Neural progenitor cell (in vitro differentiated cells): ENCODE measurements around the gene ALOX12B. TPM values are rescaled to one million over a fixed set of nuclear protein-coding genes. Genes with fewer than 3 reads are reported as not detected.

Experiments
- DNase-seq: peaks from one replicate; pipeline ENCODE4 v3.0.0-alpha.2; 2016; ENCODE audit warnings: low spot score
- H2AFZ ChIP-seq: fragments of 200-600 bp; sonication (generic); replicated peaks from 2 replicates; pipeline ENCODE4 v1.6.1; 2016; ENCODE audit warnings: antibody characterized with exemption
- H3F3A ChIP-seq: fragments of 200-600 bp; sonication (generic); 2 replicates; pipeline ENCODE4 v1.6.1; 2016; ENCODE audit warnings: antibody characterized with exemption, low read depth
- H3K27ac ChIP-seq: fragments of 200-600 bp; sonication (generic); 2 replicates; pipeline ENCODE4 v1.5.1; 2016; ENCODE audit warnings: mild to moderate bottlenecking
- H3K27me3 ChIP-seq: fragments of 200-600 bp; sonication (generic); 2 replicates; pipeline ENCODE4 v1.6.1; 2016; ENCODE audit warnings: mild to moderate bottlenecking, moderate library complexity
- H3K36me3 ChIP-seq: fragments of 200-600 bp; sonication (generic); 2 replicates; pipeline ENCODE4 v1.5.1; 2016
- H3K4me1 ChIP-seq: fragments of 200-600 bp; sonication (generic); 2 replicates; pipeline ENCODE4 v1.6.1; 2016; ENCODE audit warnings: mixed run types
- H3K4me2 ChIP-seq: fragments of 200-600 bp; sonication (generic); 2 replicates; pipeline ENCODE4 v1.6.1; 2016
- H3K4me3 ChIP-seq: fragments of 200-600 bp; sonication (generic); 2 replicates; pipeline ENCODE4 v1.5.1; 2016
- H3K79me2 ChIP-seq: fragments of 200-600 bp; sonication (generic); 2 replicates; pipeline ENCODE4 v1.6.1; 2016; ENCODE audit warnings: low read depth
- H3K9ac ChIP-seq: fragments of 200-600 bp; sonication (generic); 2 replicates; pipeline ENCODE4 v1.6.1; 2016
- H3K9me3 ChIP-seq: fragments of 200-600 bp; sonication (generic); 2 replicates; pipeline ENCODE4 v1.5.1; 2016; ENCODE audit warnings: low read depth
- H4K20me1 ChIP-seq: fragments of 200-600 bp; sonication (generic); 2 replicates; pipeline ENCODE4 v1.6.1; 2016; ENCODE audit warnings: low read depth
- H3K27ac Mint-ChIP-seq: 3 replicates; pipeline ENCODE4 v1.8.0; 2021; ENCODE audit warnings: mixed read lengths
- H3K27me3 Mint-ChIP-seq: 2 replicates; pipeline ENCODE4 v1.8.0; 2022; ENCODE audit warnings: low read depth, mild to moderate bottlenecking, inconsistent platforms, moderate library complexity, mixed read lengths; ENCODE audit not compliant: insufficient read depth
- H3K36me3 Mint-ChIP-seq: 3 replicates; pipeline ENCODE4 v1.8.0; 2021; ENCODE audit warnings: mixed read lengths
- H3K4me1 Mint-ChIP-seq: 3 replicates; pipeline ENCODE4 v1.8.0; 2021; ENCODE audit warnings: mixed read lengths
- H3K4me3 Mint-ChIP-seq: 3 replicates; pipeline ENCODE4 v1.8.0; 2021; ENCODE audit warnings: mild to moderate bottlenecking, moderate library complexity, mixed read lengths
- H3K9me3 Mint-ChIP-seq: 3 replicates; pipeline ENCODE4 v1.8.0; 2020; ENCODE audit warnings: mixed read lengths
- EZH2 ChIP-seq: fragments of 200-600 bp; sonication (generic); IDR thresholded peaks from 2 replicates; pipeline ENCODE4 v1.6.1; 2017; ENCODE audit warnings: antibody characterized with exemption, mild to moderate bottlenecking, moderate library complexity
- EZH2phosphoT487 ChIP-seq: fragments of 200-600 bp; sonication (generic); IDR thresholded peaks from 2 replicates; pipeline ENCODE4 v1.6.1; 2017; ENCODE audit warnings: antibody characterized with exemption
- total RNA-seq: library from RNA; depleted of rRNA; stranded (reverse); fragments of >200 nt; gene quantifications from 2 replicates; pipeline ENCODE4 v1.2.3, GENCODE V29; 2015; ENCODE audit warnings: low replicate concordance
- TF ChIP-seq, protein P1 (sequence below): fragments of 200-600 bp; sonication (generic); IDR thresholded peaks from 2 replicates; pipeline ENCODE4 v1.5.1; 2017; ENCODE audit warnings: antibody characterized with exemption, mild to moderate bottlenecking

Gene ALOX12B
- total RNA-seq, 1 donor from 2014 or later = not detected

GRCh38 chr17:8105957-8106398 lies 18.5 kb upstream of the ALOX12B start:
- H3K4me3 ChIP-seq = no peak overlapping the region
- no peaks in the 10 kb centered on the region for H3K79me2 ChIP-seq
- H3K36me3 ChIP-seq = no peaks in the 10 kb centered on the region
- H2AFZ ChIP-seq = no peak overlapping the region
- no peaks in the 10 kb centered on the region for H3F3A ChIP-seq
- TF ChIP-seq EZH2 = no peak
- no peak for TF ChIP-seq EZH2phosphoT487
- TF ChIP-seq, protein P1, sequence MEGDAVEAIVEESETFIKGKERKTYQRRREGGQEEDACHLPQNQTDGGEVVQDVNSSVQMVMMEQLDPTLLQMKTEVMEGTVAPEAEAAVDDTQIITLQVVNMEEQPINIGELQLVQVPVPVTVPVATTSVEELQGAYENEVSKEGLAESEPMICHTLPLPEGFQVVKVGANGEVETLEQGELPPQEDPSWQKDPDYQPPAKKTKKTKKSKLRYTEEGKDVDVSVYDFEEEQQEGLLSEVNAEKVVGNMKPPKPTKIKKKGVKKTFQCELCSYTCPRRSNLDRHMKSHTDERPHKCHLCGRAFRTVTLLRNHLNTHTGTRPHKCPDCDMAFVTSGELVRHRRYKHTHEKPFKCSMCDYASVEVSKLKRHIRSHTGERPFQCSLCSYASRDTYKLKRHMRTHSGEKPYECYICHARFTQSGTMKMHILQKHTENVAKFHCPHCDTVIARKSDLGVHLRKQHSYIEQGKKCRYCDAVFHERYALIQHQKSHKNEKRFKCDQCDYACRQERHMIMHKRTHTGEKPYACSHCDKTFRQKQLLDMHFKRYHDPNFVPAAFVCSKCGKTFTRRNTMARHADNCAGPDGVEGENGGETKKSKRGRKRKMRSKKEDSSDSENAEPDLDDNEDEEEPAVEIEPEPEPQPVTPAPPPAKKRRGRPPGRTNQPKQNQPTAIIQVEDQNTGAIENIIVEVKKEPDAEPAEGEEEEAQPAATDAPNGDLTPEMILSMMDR = no peak
- Mint-ChIP-seq H3K27ac (no peak overlapping the region), H3K9me3 (no peaks in the 10 kb centered on the region), H3K36me3 (no peaks in the 10 kb centered on the region), H3K4me3 (no peak overlapping the region), H3K4me1 (peaks cover 4% of the 10 kb centered on the region), H3K27me3 (peaks cover 29% of the 10 kb centered on the region)
- H3K27ac ChIP-seq = no peak overlapping the region
- no peak for DNase-seq
- no peak overlapping the region for H3K4me2 ChIP-seq
- peaks cover 2% of the 10 kb centered on the region for H3K4me1 ChIP-seq
- H3K9me3 ChIP-seq = no peaks in the 10 kb centered on the region
- no peak overlapping the region for H3K9ac ChIP-seq
- peaks cover 38% of the 10 kb centered on the region for H3K27me3 ChIP-seq
- no peaks in the 10 kb centered on the region for H4K20me1 ChIP-seq

DNA sequence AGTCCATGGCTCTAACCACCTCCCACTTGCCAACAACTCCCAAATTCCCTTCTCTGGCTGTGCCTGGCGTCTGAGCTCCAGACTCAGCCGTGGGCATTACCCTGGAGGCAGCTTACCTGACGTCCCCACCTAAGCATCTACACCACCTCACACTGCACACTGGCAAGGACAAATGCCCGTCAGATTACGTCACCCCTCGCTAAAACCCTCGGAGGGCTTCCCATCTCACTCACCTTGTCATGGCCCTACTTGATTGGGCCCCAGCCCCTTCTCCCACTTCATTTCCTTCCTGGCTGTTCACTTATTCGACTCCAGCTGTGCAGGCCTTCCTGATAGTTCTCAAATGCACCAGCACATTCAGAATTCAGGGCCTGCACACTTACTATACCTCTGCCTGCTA lies 17.4 kb upstream of the ALOX12B start:
- H3K27ac ChIP-seq = no peak overlapping the region
- no peak overlapping the region for H3K4me3 Mint-ChIP-seq
- no peaks in the 10 kb centered on the region for H3K9me3 ChIP-seq
- no peak overlapping the region for H3K27ac Mint-ChIP-seq
- H3K27me3 Mint-ChIP-seq = peaks cover 27% of the 10 kb centered on the region
- DNase-seq = no peak
- no peaks in the 10 kb centered on the region for H3K79me2 ChIP-seq
- no peaks in the 10 kb centered on the region for H3K9me3 Mint-ChIP-seq
- no peak overlapping the region for H3K4me3 ChIP-seq
- H2AFZ ChIP-seq = no peak overlapping the region
- H3F3A ChIP-seq = no peaks in the 10 kb centered on the region
- peaks cover 2% of the 10 kb centered on the region for H3K4me1 Mint-ChIP-seq
- H3K36me3 ChIP-seq = no peaks in the 10 kb centered on the region
- H3K4me1 ChIP-seq = peaks cover 2% of the 10 kb centered on the region
- H3K36me3 Mint-ChIP-seq = no peaks in the 10 kb centered on the region
- no peak overlapping the region for H3K9ac ChIP-seq
- no peaks in the 10 kb centered on the region for H4K20me1 ChIP-seq
- TF ChIP-seq, protein P1 = no peak
- TF ChIP-seq EZH2 = no peak
- no peak for TF ChIP-seq EZH2phosphoT487
- peaks cover 27% of the 10 kb centered on the region for H3K27me3 ChIP-seq
- no peak overlapping the region for H3K4me2 ChIP-seq

DNA sequence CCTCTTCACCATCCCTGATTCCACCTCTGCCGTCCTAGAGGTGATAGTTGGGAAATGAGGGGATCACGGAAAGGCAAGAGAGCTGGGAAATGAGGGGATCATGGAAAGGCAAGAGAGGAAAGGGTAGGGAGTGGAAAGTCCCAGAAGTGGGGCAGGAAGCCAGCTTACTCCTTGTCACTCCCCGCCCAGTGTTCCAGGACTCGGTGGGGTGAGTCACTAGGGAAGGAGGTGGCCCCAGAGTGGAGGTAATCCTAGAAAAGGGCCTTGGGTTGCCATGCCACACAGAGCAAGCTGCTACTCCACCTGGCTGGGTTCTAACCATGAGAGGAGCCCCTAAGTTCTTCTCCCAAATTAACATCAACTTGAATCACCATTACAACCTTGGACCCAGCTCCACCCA lies 16.0 kb upstream of the ALOX12B start:
- Histone ChIP-seq H3K9me3 (no peaks in the 10 kb centered on the region), H3K27me3 (peaks cover 14% of the 10 kb centered on the region), H3K79me2 (no peaks in the 10 kb centered on the region), H3K4me1 (no peaks in the 10 kb centered on the region), H3F3A (no peaks in the 10 kb centered on the region), H3K36me3 (no peaks in the 10 kb centered on the region), H3K4me2 (no peak overlapping the region), H3K9ac (no peak overlapping the region), H2AFZ (no peak overlapping the region), H3K4me3 (no peak overlapping the region), H4K20me1 (no peaks in the 10 kb centered on the region), H3K27ac (no peak overlapping the region)
- peaks cover 19% of the 10 kb centered on the region for H3K27me3 Mint-ChIP-seq
- peaks cover 2% of the 10 kb centered on the region for H3K4me1 Mint-ChIP-seq
- no peak overlapping the region for H3K27ac Mint-ChIP-seq
- H3K4me3 Mint-ChIP-seq = no peak overlapping the region
- H3K36me3 Mint-ChIP-seq = no peaks in the 10 kb centered on the region
- no peak for DNase-seq
- TF ChIP-seq EZH2phosphoT487 = no peak
- no peak for TF ChIP-seq EZH2
- TF ChIP-seq, protein P1 = no peak
- no peaks in the 10 kb centered on the region for H3K9me3 Mint-ChIP-seq
